ENCODE data around the gene SDF2L1.
"Not testable (repeated sequence)": the region's sequence is repeated elsewhere in the genome, so short reads cannot be mapped to it uniquely, and the experiment has no call there.

SDF2L1 gene

GRCh38 chr22:21672107-21672629 lies 30.1 kb downstream of the SDF2L1 start:
- Histone ChIP-seq H3K4me3 (ENCODE audit: low read depth, low read length) (no peak overlapping the region), H3K27me3 (replicated peaks) (no peaks in the 10 kb centered on the region), H3K27ac (no peak overlapping the region), H3K36me3 (replicated peaks) (peaks cover 57% of the 10 kb centered on the region)
- TF ChIP-seq, protein P1, sequence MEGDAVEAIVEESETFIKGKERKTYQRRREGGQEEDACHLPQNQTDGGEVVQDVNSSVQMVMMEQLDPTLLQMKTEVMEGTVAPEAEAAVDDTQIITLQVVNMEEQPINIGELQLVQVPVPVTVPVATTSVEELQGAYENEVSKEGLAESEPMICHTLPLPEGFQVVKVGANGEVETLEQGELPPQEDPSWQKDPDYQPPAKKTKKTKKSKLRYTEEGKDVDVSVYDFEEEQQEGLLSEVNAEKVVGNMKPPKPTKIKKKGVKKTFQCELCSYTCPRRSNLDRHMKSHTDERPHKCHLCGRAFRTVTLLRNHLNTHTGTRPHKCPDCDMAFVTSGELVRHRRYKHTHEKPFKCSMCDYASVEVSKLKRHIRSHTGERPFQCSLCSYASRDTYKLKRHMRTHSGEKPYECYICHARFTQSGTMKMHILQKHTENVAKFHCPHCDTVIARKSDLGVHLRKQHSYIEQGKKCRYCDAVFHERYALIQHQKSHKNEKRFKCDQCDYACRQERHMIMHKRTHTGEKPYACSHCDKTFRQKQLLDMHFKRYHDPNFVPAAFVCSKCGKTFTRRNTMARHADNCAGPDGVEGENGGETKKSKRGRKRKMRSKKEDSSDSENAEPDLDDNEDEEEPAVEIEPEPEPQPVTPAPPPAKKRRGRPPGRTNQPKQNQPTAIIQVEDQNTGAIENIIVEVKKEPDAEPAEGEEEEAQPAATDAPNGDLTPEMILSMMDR (IDR thresholded peaks at IDR 0.05; ENCODE audit: low read depth, low read length, missing control alignments) = no peak
- DNase-seq = no peak
- in situ Hi-C loops (cut with HindIII; ENCODE audit: low pct_ligation_motif_present, low sequenced_read_pairs) = no loop called here

- Histone ChIP-seq H3K36me3 (replicated peaks) (peaks cover 61% of the 10 kb centered on the region), H3K4me3 (ENCODE audit: low read depth, low read length) (no peak overlapping the region), H3K27me3 (replicated peaks) (no peaks in the 10 kb centered on the region), H3K27ac (no peak overlapping the region)
- in situ Hi-C loops (cut with HindIII; ENCODE audit: low pct_ligation_motif_present, low sequenced_read_pairs) = no loop called here
- TF ChIP-seq, protein P1 (IDR thresholded peaks at IDR 0.05; ENCODE audit: low read depth, low read length, missing control alignments) = no peak
- no peak for DNase-seq
These were observed 31.6 kb downstream of the SDF2L1 start for GRCh38 chr22:21673534-21674321.

GRCh38 chr22:21674638-21675245 lies 32.6 kb downstream of the SDF2L1 start:
- H3K4me3 ChIP-seq (ENCODE audit: low read depth, low read length) = no peak overlapping the region
- no peaks in the 10 kb centered on the region for H3K27me3 ChIP-seq (replicated peaks)
- TF ChIP-seq, protein P1 (IDR thresholded peaks at IDR 0.05; ENCODE audit: low read depth, low read length, missing control alignments) = no peak
- no peak for DNase-seq
- no peak overlapping the region for H3K27ac ChIP-seq
- H3K36me3 ChIP-seq (replicated peaks) = peaks cover 63% of the 10 kb centered on the region
- in situ Hi-C loops (cut with HindIII; ENCODE audit: low pct_ligation_motif_present, low sequenced_read_pairs) = no loop called here

- Histone ChIP-seq H3K4me3 (ENCODE audit: low read depth, low read length) (no peak overlapping the region), H3K36me3 (replicated peaks) (peaks cover 54% of the 10 kb centered on the region), H3K27ac (no peak overlapping the region), H3K27me3 (replicated peaks) (no peaks in the 10 kb centered on the region)
- in situ Hi-C loops (cut with HindIII; ENCODE audit: low pct_ligation_motif_present, low sequenced_read_pairs) = no loop called here
- TF ChIP-seq, protein P1 (IDR thresholded peaks at IDR 0.05; ENCODE audit: low read depth, low read length, missing control alignments) = no peak
- no peak for DNase-seq
These were observed 35.7 kb downstream of the SDF2L1 start for GRCh38 chr22:21677606-21678443.

- H3K27ac ChIP-seq; H3K4me3 ChIP-seq (ENCODE audit: low read depth, low read length); H3K27me3 ChIP-seq (replicated peaks); DNase-seq; in situ Hi-C loops (cut with HindIII; ENCODE audit: low pct_ligation_motif_present, low sequenced_read_pairs): not testable (repeated sequence)
- peaks cover 53% of the 10 kb centered on the region for H3K36me3 ChIP-seq (replicated peaks)
These were observed 36.7 kb downstream of the SDF2L1 start for GRCh38 chr22:21678842-21679241.

- Histone ChIP-seq H3K4me3 (ENCODE audit: low read depth, low read length) (no peak overlapping the region), H3K27me3 (replicated peaks) (no peaks in the 10 kb centered on the region), H3K36me3 (replicated peaks) (peaks cover 51% of the 10 kb centered on the region), H3K27ac (no peak overlapping the region)
- in situ Hi-C loops (cut with HindIII; ENCODE audit: low pct_ligation_motif_present, low sequenced_read_pairs) = no loop called here
- DNase-seq = no peak
- TF ChIP-seq, protein P1 (IDR thresholded peaks at IDR 0.05; ENCODE audit: low read depth, low read length, missing control alignments) = no peak
These were observed 37.3 kb downstream of the SDF2L1 start for GRCh38 chr22:21679383-21679782.

All from brain microvascular endothelial cell (primary cell).